Prostate gland (tissue), 2 donors: ENCODE measurements around the gene ERP44.

Experiments
- POLR2A ChIP-seq: fragments of 450-650 bp; IDR thresholded peaks from one replicate; pipeline ENCODE4 v1.6.1; 2016; ENCODE audit warnings: antibody characterized with exemption, mild to moderate bottlenecking
- POLR2AphosphoS5 ChIP-seq: sonication (generic); formaldehyde crosslinking; IDR thresholded peaks from one replicate; pipeline ENCODE4 v1.6.1; 2017; ENCODE audit warnings: antibody characterized with exemption
- TF ChIP-seq, protein P1 (sequence below), 4 experiments: fragments of 200-600 bp in 2 of 4; fragments of 450-650 bp in 2 of 4; sonication (generic) in 2 of 4; IDR thresholded peaks; 1 replicate in 3 of 4; 2 replicates in 1 of 4; pipeline ENCODE4 v1.5.1; 2016 to 2019; ENCODE audit warnings: antibody characterized with exemption in 4 of 4, mild to moderate bottlenecking in 2 of 4, moderate library complexity in 2 of 4

DNA sequence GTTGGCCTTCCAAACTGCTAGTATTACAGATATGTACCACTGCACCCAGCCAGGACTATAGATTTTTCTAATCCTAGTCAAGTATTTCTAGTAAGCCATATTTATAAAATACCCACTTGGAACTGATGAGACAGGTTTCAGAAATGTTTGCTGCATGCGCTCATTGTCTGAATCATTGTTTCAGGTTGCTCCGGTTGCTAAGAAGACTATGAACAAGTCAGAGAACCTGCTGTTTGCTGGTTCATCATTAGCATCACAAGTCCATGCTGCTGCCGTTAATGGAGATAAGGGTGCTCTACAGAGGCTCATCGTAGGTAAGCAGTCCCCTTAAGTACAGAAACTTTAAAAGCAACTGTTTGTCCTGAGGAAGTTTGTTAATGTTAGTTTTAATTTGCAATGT lies 5.5 kb upstream of the ERP44 start:
- TF ChIP-seq, protein P1, sequence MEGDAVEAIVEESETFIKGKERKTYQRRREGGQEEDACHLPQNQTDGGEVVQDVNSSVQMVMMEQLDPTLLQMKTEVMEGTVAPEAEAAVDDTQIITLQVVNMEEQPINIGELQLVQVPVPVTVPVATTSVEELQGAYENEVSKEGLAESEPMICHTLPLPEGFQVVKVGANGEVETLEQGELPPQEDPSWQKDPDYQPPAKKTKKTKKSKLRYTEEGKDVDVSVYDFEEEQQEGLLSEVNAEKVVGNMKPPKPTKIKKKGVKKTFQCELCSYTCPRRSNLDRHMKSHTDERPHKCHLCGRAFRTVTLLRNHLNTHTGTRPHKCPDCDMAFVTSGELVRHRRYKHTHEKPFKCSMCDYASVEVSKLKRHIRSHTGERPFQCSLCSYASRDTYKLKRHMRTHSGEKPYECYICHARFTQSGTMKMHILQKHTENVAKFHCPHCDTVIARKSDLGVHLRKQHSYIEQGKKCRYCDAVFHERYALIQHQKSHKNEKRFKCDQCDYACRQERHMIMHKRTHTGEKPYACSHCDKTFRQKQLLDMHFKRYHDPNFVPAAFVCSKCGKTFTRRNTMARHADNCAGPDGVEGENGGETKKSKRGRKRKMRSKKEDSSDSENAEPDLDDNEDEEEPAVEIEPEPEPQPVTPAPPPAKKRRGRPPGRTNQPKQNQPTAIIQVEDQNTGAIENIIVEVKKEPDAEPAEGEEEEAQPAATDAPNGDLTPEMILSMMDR (IDR thresholded peaks at IDR 0.05), result no peak
- TF ChIP-seq POLR2AphosphoS5 (no peak), POLR2A (no peak)
